Measurements from ENCODE around the gene NDUFS1.

DNA sequence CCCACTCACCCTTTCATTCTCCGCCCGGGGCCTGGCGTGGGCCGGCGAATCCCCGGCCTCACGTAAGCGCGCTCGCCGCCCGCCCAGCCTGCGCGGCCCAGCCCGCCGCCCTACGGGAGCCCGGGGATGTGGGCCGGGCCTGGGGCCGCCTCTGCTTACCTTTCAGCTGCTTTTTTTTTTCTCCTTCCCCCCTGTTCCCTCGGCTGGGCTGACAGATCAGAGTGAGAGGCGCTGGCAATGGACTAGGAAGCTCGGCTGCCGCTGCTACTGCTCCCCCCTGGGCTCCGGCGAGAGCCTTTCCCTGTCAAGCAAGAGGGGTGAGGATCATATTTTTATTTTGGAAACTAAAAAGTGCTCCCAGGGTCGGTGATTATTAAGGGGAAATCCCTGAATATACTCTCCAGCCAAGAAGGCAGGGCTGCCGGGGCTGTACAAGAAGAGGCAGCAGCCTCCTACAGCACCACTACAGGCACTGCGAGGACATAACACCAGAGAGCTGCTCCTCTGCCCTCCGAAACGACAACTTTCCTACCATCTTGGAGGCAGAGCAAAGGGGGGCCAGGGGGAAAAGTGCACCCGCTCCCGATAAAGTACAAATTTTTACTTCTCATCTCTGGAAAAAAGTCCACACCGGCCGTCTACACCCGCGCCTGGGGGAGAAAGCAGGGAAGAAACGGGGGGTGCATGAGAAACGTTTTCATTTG is 73.3 kb downstream of the NDUFS1 start, which contains the start of gene INO80D:
- TF ChIP-seq, protein P1, sequence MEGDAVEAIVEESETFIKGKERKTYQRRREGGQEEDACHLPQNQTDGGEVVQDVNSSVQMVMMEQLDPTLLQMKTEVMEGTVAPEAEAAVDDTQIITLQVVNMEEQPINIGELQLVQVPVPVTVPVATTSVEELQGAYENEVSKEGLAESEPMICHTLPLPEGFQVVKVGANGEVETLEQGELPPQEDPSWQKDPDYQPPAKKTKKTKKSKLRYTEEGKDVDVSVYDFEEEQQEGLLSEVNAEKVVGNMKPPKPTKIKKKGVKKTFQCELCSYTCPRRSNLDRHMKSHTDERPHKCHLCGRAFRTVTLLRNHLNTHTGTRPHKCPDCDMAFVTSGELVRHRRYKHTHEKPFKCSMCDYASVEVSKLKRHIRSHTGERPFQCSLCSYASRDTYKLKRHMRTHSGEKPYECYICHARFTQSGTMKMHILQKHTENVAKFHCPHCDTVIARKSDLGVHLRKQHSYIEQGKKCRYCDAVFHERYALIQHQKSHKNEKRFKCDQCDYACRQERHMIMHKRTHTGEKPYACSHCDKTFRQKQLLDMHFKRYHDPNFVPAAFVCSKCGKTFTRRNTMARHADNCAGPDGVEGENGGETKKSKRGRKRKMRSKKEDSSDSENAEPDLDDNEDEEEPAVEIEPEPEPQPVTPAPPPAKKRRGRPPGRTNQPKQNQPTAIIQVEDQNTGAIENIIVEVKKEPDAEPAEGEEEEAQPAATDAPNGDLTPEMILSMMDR (conservative IDR thresholded peaks at IDR 0.05; ENCODE audit: low read length), result peak; percentile 75
- no peak for TF ChIP-seq EZH2phosphoT487 (IDR thresholded peaks at IDR 0.05; ENCODE audit: borderline replicate concordance, low read depth, low read length)
